Measurements from ENCODE around the gene MTSS2. TPM values are rescaled to one million over a fixed set of nuclear protein-coding genes. Genes with fewer than 3 reads are reported as not detected.

Gene MTSS2
- total RNA-seq, 1 experiment from 2014 or later = 47.6 TPM

- H3K36me3 ChIP-seq (ENCODE audit: insufficient read depth, low read length, poor library complexity, severe bottlenecking) = no peaks in the 10 kb centered on the region
- TF ChIP-seq CTCF (conservative IDR thresholded peaks at IDR 0.05; ENCODE audit: low read depth, low read length) (no peak), EZH2 (IDR thresholded peaks at IDR 0.05; ENCODE audit: borderline replicate concordance, low read depth, low read length, poor library complexity, severe bottlenecking) (no peak)
- POLR2A ChIA-PET (ENCODE audit: low non-redundant PET) = no interaction called here
- peaks cover 6% of the 10 kb centered on the region for H3K4me1 ChIP-seq (ENCODE audit: insufficient read depth, low read length, poor library complexity, severe bottlenecking)
- intact Hi-C loops (cut with micrococcal nuclease; ENCODE audit: unreplicated experiment) = no loop called here
- no peak overlapping the region for H3K4me3 ChIP-seq (ENCODE audit: low read depth, low read length, poor library complexity, severe bottlenecking)
- DNase-seq (ENCODE audit: low spot score) = no peak
- H3K27ac ChIP-seq (ENCODE audit: low read depth, low read length, poor library complexity, severe bottlenecking) = no peak overlapping the region
- CTCF ChIA-PET = no interaction called here
- BruUV-seq (replicated peaks) = no TSS peak
- no peaks in the 10 kb centered on the region for H3K9me3 ChIP-seq (ENCODE audit: low read depth, low read length, poor library complexity, severe bottlenecking)
- no peaks in the 10 kb centered on the region for H3K27me3 ChIP-seq (replicated peaks; ENCODE audit: insufficient read depth, low read depth, low read length, poor library complexity)
Observed at GRCh38 chr16:70709942-70710341, 24.1 kb upstream of the MTSS2 start.

DNA sequence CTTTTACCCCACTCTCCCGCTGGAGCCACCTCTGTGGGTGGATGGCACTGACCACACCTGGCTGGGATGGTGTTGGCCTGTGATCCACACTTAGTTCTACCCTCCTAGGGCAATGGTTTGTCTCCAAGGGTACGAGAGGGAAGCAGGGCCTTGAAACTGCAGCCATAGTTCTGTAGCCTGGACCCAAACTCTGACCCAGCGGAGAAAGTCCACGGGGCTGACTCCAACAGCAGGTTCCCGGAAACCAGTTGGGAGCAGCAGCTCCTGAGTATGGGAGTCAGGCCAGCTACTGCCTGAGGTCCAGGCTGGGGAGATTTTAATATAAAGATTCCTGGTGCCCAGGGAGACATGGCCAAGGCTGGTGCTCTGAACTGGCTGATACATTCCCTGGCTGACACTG, 23.6 kb upstream of the MTSS2 start:
- no peaks in the 10 kb centered on the region for H3K36me3 ChIP-seq (ENCODE audit: insufficient read depth, low read length, poor library complexity, severe bottlenecking)
- no peak for DNase-seq (ENCODE audit: low spot score)
- ChIA-PET CTCF (no interaction called here), POLR2A (ENCODE audit: low non-redundant PET) (no interaction called here)
- H3K27ac ChIP-seq (ENCODE audit: low read depth, low read length, poor library complexity, severe bottlenecking) = no peak overlapping the region
- no peaks in the 10 kb centered on the region for H3K9me3 ChIP-seq (ENCODE audit: low read depth, low read length, poor library complexity, severe bottlenecking)
- peaks cover 4% of the 10 kb centered on the region for H3K4me1 ChIP-seq (ENCODE audit: insufficient read depth, low read length, poor library complexity, severe bottlenecking)
- no TSS peak for BruUV-seq (replicated peaks)
- intact Hi-C loops (cut with micrococcal nuclease; ENCODE audit: unreplicated experiment) = no loop called here
- TF ChIP-seq CTCF (conservative IDR thresholded peaks at IDR 0.05; ENCODE audit: low read depth, low read length) = no peak
- TF ChIP-seq EZH2 (IDR thresholded peaks at IDR 0.05; ENCODE audit: borderline replicate concordance, low read depth, low read length, poor library complexity, severe bottlenecking) = no peak
- no peaks in the 10 kb centered on the region for H3K27me3 ChIP-seq (replicated peaks; ENCODE audit: insufficient read depth, low read depth, low read length, poor library complexity)
- no peak overlapping the region for H3K4me3 ChIP-seq (ENCODE audit: low read depth, low read length, poor library complexity, severe bottlenecking)

DNA sequence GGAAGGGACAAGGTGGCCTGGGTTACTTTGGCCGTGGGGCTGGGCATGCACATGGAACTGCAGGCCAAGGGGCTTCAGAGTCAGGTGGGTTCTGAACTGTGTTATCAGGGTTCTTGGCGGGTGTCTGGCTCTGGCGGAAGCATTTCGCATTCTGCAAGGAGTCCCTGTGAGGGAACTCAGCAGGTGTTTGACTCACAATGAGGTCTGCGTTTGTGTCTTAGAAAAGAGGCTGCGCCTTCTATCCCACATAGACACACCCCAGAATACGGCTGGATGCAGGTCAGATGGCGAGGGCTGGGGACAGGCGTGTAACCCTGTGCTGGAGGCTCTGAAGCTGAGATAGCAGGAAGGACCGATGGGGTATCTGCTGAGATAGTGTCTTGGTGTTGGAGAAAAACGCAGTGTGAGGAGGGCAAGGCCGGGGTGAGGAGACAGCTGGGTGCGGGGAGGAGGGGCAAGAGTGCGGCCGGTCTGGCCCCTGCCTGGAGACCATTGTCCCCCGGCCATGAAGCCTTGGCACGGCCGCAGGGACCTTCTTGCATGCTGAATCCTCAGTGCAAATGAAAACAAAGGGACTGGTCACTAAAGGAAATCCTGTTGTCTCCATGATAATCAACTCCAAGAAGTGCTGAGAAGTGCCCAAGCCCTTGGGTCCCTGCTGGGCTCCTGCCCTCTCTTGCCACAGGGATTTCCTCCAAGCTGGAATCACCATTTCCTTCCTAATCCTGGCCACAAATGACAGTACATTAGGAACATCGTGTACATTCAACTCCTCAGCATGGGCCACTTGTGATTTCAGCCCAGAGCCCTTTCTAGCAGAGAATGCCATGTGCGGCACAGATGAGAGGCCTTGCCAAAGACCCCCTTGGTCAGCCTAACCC, 22.8 kb upstream of the MTSS2 start:
- Histone ChIP-seq H3K27ac (ENCODE audit: low read depth, low read length, poor library complexity, severe bottlenecking) (no peak overlapping the region), H3K36me3 (ENCODE audit: insufficient read depth, low read length, poor library complexity, severe bottlenecking) (no peaks in the 10 kb centered on the region), H3K4me1 (ENCODE audit: insufficient read depth, low read length, poor library complexity, severe bottlenecking) (peaks cover 4% of the 10 kb centered on the region), H3K9me3 (ENCODE audit: low read depth, low read length, poor library complexity, severe bottlenecking) (no peaks in the 10 kb centered on the region), H3K4me3 (ENCODE audit: low read depth, low read length, poor library complexity, severe bottlenecking) (no peak overlapping the region), H3K27me3 (replicated peaks; ENCODE audit: insufficient read depth, low read depth, low read length, poor library complexity) (no peaks in the 10 kb centered on the region)
- ChIA-PET CTCF (no interaction called here), POLR2A (ENCODE audit: low non-redundant PET) (no interaction called here)
- no peak for DNase-seq (ENCODE audit: low spot score)
- no TSS peak for BruUV-seq (replicated peaks)
- intact Hi-C loops (cut with micrococcal nuclease; ENCODE audit: unreplicated experiment) = no loop called here
- TF ChIP-seq CTCF (conservative IDR thresholded peaks at IDR 0.05; ENCODE audit: low read depth, low read length) = no peak
- no peak for TF ChIP-seq EZH2 (IDR thresholded peaks at IDR 0.05; ENCODE audit: borderline replicate concordance, low read depth, low read length, poor library complexity, severe bottlenecking)
